DOHH2 (cell line): ENCODE data around the gene KIF13A.

Experiments used
- H3F3A ChIP-seq: fragments of 200-600 bp; sonication (generic), shearing (Covaris generic); 2 replicates; pipeline ENCODE4 v1.6.0; 2016; ENCODE audit warnings: antibody characterized with exemption, mild to moderate bottlenecking; ENCODE audit not compliant: control insufficient read depth, insufficient read depth
- H3K27ac ChIP-seq: fragments of 200-600 bp; sonication (generic); 2 replicates; pipeline ENCODE4 v1.5.1; 2014; ENCODE audit warnings: low read depth, mild to moderate bottlenecking, low read length, moderate library complexity
- H3K27me3 ChIP-seq: fragments of 200-600 bp; sonication (generic); 2 replicates; pipeline ENCODE4 v1.6.1; 2014; ENCODE audit warnings: mild to moderate bottlenecking, low read length, mixed read lengths; ENCODE audit not compliant: control insufficient read depth
- H3K36me3 ChIP-seq: fragments of 200-600 bp; sonication (generic); 2 replicates; pipeline ENCODE4 v1.6.1; 2014; ENCODE audit warnings: mild to moderate bottlenecking, low read length, moderate library complexity, mixed read lengths; ENCODE audit not compliant: control insufficient read depth
- H3K4me1 ChIP-seq: fragments of 200-600 bp; sonication (generic); 2 replicates; pipeline ENCODE4 v1.6.1; 2014; ENCODE audit warnings: mild to moderate bottlenecking, low read length, mixed read lengths; ENCODE audit not compliant: control insufficient read depth
- H3K4me2 ChIP-seq: fragments of 200-600 bp; sonication (generic); 2 replicates; pipeline ENCODE4 v1.6.0; 2014; ENCODE audit warnings: mild to moderate bottlenecking, low read length, moderate library complexity
- H3K4me3 ChIP-seq: fragments of 200-600 bp; sonication (generic); 2 replicates; pipeline ENCODE4 v1.5.1; 2014; ENCODE audit warnings: mild to moderate bottlenecking, low read length, mixed read lengths
- H3K79me2 ChIP-seq: fragments of 200-600 bp; sonication (generic); 2 replicates; pipeline ENCODE4 v1.6.1; 2014; ENCODE audit warnings: mild to moderate bottlenecking, low read length, mixed read lengths; ENCODE audit not compliant: control insufficient read depth
- H3K9me2 ChIP-seq: fragments of 200-600 bp; sonication (generic); replicated peaks from 2 replicates; pipeline ENCODE4 v1.6.1; 2014; ENCODE audit warnings: mild to moderate bottlenecking, low read length, mixed read lengths; ENCODE audit not compliant: control insufficient read depth
- H3K9me3 ChIP-seq: fragments of 200-600 bp; sonication (generic); 2 replicates; pipeline ENCODE4 v1.6.1; 2014; ENCODE audit warnings: antibody characterized with exemption, low read length, mixed read lengths; ENCODE audit not compliant: control insufficient read depth, insufficient read depth
- H4K20me1 ChIP-seq: fragments of 200-600 bp; sonication (generic); 2 replicates; pipeline ENCODE4 v1.6.0; 2014; ENCODE audit warnings: low read depth, mild to moderate bottlenecking, antibody characterized with exemption, low read length, moderate library complexity; ENCODE audit not compliant: control insufficient read depth, insufficient read depth
- CTCF ChIP-seq: fragments of 200-600 bp; sonication (generic); IDR thresholded peaks from one replicate; pipeline ENCODE4 v1.5.1; 2014; ENCODE audit warnings: antibody characterized with exemption, mild to moderate bottlenecking, low read depth, low read length; ENCODE audit not compliant: poor library complexity, severe bottlenecking
- EZH2phosphoT487 ChIP-seq: fragments of 200-600 bp; sonication (generic); IDR thresholded peaks from 2 replicates; pipeline ENCODE4 v1.6.1; 2017; ENCODE audit warnings: borderline replicate concordance, mild to moderate bottlenecking, antibody characterized with exemption, low read length, moderate library complexity, mixed read lengths

The KIF13A gene

GRCh38 chr6:17851720-17852161, 135.7 kb downstream of the KIF13A start:
- TF ChIP-seq CTCF, result no peak
- no peak for TF ChIP-seq EZH2phosphoT487
- no peaks in the 10 kb centered on the region for H3K36me3 ChIP-seq
- H3K9me2 ChIP-seq, result no peaks in the 10 kb centered on the region
- H3K79me2 ChIP-seq, result no peaks in the 10 kb centered on the region
- H3K4me1 ChIP-seq, result no peaks in the 10 kb centered on the region
- no peak overlapping the region for H3K27ac ChIP-seq
- H3K9me3 ChIP-seq, result no peaks in the 10 kb centered on the region
- no peak overlapping the region for H3K4me3 ChIP-seq
- H4K20me1 ChIP-seq, result no peaks in the 10 kb centered on the region
- peaks cover 27% of the 10 kb centered on the region for H3K27me3 ChIP-seq
- H3F3A ChIP-seq, result no peaks in the 10 kb centered on the region
- H3K4me2 ChIP-seq, result no peak overlapping the region

- no peaks in the 10 kb centered on the region for H3K4me1 ChIP-seq
- H3K27ac ChIP-seq, result no peak overlapping the region
- H3K9me3 ChIP-seq, result no peaks in the 10 kb centered on the region
- no peaks in the 10 kb centered on the region for H3K79me2 ChIP-seq
- no peaks in the 10 kb centered on the region for H3K36me3 ChIP-seq
- H4K20me1 ChIP-seq, result no peaks in the 10 kb centered on the region
- no peaks in the 10 kb centered on the region for H3F3A ChIP-seq
- no peaks in the 10 kb centered on the region for H3K9me2 ChIP-seq
- TF ChIP-seq EZH2phosphoT487, result no peak
- no peak for TF ChIP-seq CTCF
- peaks cover 22% of the 10 kb centered on the region for H3K27me3 ChIP-seq
- no peak overlapping the region for H3K4me3 ChIP-seq
- H3K4me2 ChIP-seq, result no peak overlapping the region
These were observed 136.3 kb downstream of the KIF13A start for GRCh38 chr6:17851001-17851719.

GRCh38 chr6:17850281-17850680, 137.2 kb downstream of the KIF13A start:
- Histone ChIP-seq H3K27me3 (peaks cover 22% of the 10 kb centered on the region), H3K4me3 (no peak overlapping the region), H3K27ac (no peak overlapping the region), H3K9me3 (no peaks in the 10 kb centered on the region), H4K20me1 (no peaks in the 10 kb centered on the region), H3K4me1 (no peaks in the 10 kb centered on the region), H3K9me2 (no peaks in the 10 kb centered on the region), H3K79me2 (no peaks in the 10 kb centered on the region), H3F3A (no peaks in the 10 kb centered on the region), H3K36me3 (no peaks in the 10 kb centered on the region), H3K4me2 (no peak overlapping the region)
- TF ChIP-seq EZH2phosphoT487, result no peak
- no peak for TF ChIP-seq CTCF
